Measurements from ENCODE around the gene XPO1.

XPO1 gene

GRCh38 chr2:61554604-61555003 lies 16.4 kb upstream of the XPO1 start:
- Histone ChIP-seq H3K36me3 (ENCODE audit: low read length) (no peaks in the 10 kb centered on the region), H3F3A (ENCODE audit: insufficient read depth) (no peaks in the 10 kb centered on the region), H3K27ac (ENCODE audit: low read depth, low read length) (no peak overlapping the region), H3K79me2 (ENCODE audit: insufficient read depth, low read length) (no peaks in the 10 kb centered on the region), H3K4me2 (ENCODE audit: low read depth, low read length, poor library complexity, severe bottlenecking) (no peak overlapping the region), H3K9ac (ENCODE audit: low read length) (no peak overlapping the region), H3K27me3 (ENCODE audit: low read length) (no peaks in the 10 kb centered on the region), H3K9me3 (ENCODE audit: insufficient read depth, low read length) (no peaks in the 10 kb centered on the region), H2AFZ (ENCODE audit: low read depth, low read length, severe bottlenecking) (no peak overlapping the region), H4K20me1 (ENCODE audit: low read depth, low read length) (no peaks in the 10 kb centered on the region), H3K4me3 (ENCODE audit: insufficient read depth, low read length, poor library complexity, severe bottlenecking) (no peak overlapping the region), H3K9me2 (replicated peaks; ENCODE audit: insufficient read depth, low read length) (no peaks in the 10 kb centered on the region)
- TF ChIP-seq CTCF (IDR thresholded peaks at IDR 0.05; ENCODE audit: insufficient read depth, low read length, poor library complexity, severe bottlenecking) (no peak), EZH2phosphoT487 (conservative IDR thresholded peaks at IDR 0.05; ENCODE audit: low read length) (no peak)

DNA sequence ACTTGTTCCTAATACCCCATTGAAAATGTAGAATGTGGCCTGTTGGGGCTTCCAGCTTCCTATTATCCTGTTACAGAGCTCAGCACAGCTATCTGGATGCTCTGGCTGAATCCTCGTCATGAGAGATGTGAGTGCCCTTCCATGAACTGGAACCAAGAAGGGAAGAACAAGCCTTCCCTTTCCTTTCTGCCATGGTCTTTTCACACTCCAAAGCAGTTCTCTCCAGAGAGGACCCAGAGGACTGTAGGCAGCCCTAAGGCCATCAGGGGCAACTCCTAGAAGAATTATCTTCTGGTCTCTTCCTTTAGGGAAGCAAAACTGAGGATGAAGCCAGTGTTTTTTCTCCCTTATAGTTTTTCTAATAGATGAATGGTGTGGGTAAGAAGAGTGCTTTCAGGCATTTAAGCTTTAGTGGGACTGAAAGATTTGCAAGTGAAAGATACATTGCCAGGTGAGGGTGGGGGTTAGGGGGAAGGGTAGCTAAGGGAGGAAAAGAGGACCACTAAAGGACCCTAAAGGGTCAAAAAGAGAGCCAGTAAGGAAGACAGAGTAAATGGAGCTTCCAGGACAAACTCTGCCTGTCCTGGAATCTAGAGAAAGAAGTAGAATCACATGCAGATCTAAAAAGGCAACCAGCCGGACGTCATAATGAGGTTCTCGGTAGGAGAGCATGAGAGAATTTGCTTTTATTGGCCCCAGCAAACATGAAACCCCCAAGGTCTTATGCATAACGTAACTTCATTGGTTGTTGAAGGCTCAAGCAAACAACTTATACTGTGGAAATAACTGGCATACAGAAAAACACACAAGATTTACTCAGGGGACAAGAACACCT lies 12.4 kb upstream of the XPO1 start:
- H4K20me1 ChIP-seq (ENCODE audit: low read depth, low read length) = no peaks in the 10 kb centered on the region
- H3K36me3 ChIP-seq (ENCODE audit: low read length) = no peaks in the 10 kb centered on the region
- no peaks in the 10 kb centered on the region for H3K9me2 ChIP-seq (replicated peaks; ENCODE audit: insufficient read depth, low read length)
- H3K4me2 ChIP-seq (ENCODE audit: low read depth, low read length, poor library complexity, severe bottlenecking) = no peak overlapping the region
- H3K79me2 ChIP-seq (ENCODE audit: insufficient read depth, low read length) = no peaks in the 10 kb centered on the region
- no peak overlapping the region for H3K27ac ChIP-seq (ENCODE audit: low read depth, low read length)
- H3F3A ChIP-seq (ENCODE audit: insufficient read depth) = no peaks in the 10 kb centered on the region
- no peak overlapping the region for H3K9ac ChIP-seq (ENCODE audit: low read length)
- no peaks in the 10 kb centered on the region for H3K27me3 ChIP-seq (ENCODE audit: low read length)
- H3K4me3 ChIP-seq (ENCODE audit: insufficient read depth, low read length, poor library complexity, severe bottlenecking) = no peak overlapping the region
- H2AFZ ChIP-seq (ENCODE audit: low read depth, low read length, severe bottlenecking) = no peak overlapping the region
- TF ChIP-seq EZH2phosphoT487 (conservative IDR thresholded peaks at IDR 0.05; ENCODE audit: low read length) = no peak
- TF ChIP-seq CTCF (IDR thresholded peaks at IDR 0.05; ENCODE audit: insufficient read depth, low read length, poor library complexity, severe bottlenecking) = no peak
- H3K9me3 ChIP-seq (ENCODE audit: insufficient read depth, low read length) = no peaks in the 10 kb centered on the region

- TF ChIP-seq CTCF (IDR thresholded peaks at IDR 0.05; ENCODE audit: insufficient read depth, low read length, poor library complexity, severe bottlenecking) (no peak), EZH2phosphoT487 (conservative IDR thresholded peaks at IDR 0.05; ENCODE audit: low read length) (no peak)
- Histone ChIP-seq H4K20me1 (ENCODE audit: low read depth, low read length) (no peaks in the 10 kb centered on the region), H3K9me2 (replicated peaks; ENCODE audit: insufficient read depth, low read length) (no peaks in the 10 kb centered on the region), H3K4me2 (ENCODE audit: low read depth, low read length, poor library complexity, severe bottlenecking) (no peak overlapping the region), H3K27ac (ENCODE audit: low read depth, low read length) (no peak overlapping the region), H3F3A (ENCODE audit: insufficient read depth) (no peaks in the 10 kb centered on the region), H3K9ac (ENCODE audit: low read length) (no peak overlapping the region), H3K36me3 (ENCODE audit: low read length) (no peaks in the 10 kb centered on the region), H2AFZ (ENCODE audit: low read depth, low read length, severe bottlenecking) (no peak overlapping the region), H3K27me3 (ENCODE audit: low read length) (no peaks in the 10 kb centered on the region), H3K4me3 (ENCODE audit: insufficient read depth, low read length, poor library complexity, severe bottlenecking) (no peak overlapping the region), H3K9me3 (ENCODE audit: insufficient read depth, low read length) (no peaks in the 10 kb centered on the region), H3K79me2 (ENCODE audit: insufficient read depth, low read length) (no peaks in the 10 kb centered on the region)
These were observed 11.4 kb upstream of the XPO1 start for GRCh38 chr2:61549546-61549945.

Data from SU-DHL-6 (cell line).